Activated naive CD8-positive, alpha-beta T cell treated with anti-CD3 and anti-CD28 coated beads, Interleukin-2, amount 50 U/mL, for 16 hours (primary cell): ENCODE results near the gene FAM204A.
A peak's percentile ranks its signal among the peaks of the same experiment; 100 is the strongest.

ENCODE experiments used
- DNase-seq: peaks from one replicate; pipeline ENCODE4 v3.0.0-alpha.2; 2020; ENCODE audit warnings: low read depth, low spot score

FAM204A gene

GRCh38 chr10:118341791-118342637 is at the start of gene FAM204A:
FAM204A (minus strand) TSS chr10:118342324; CDS start chr10:118336415, 5,909 bp downstream.
- peak; percentile 88 for DNase-seq

DNA sequence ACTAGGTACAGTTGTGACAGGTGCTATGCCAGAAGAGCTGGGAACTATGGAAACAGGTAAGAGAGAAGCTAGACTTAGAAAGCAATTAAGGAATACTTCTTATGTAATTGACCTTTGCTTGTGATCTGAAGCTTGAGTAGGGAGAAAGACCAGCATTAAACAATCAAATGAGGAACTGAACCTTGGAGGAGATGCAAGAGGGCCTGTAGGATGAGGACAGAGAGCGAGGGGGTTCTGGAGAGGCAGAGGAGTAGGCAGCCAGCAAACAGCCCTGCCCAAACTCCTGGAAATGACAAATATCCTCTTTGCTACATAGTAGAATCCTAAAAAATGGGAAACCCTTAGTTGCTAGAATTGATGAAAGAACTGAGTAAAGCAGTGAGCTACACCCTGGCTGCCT is 41.6 kb upstream of the FAM204A start:
- no peak for DNase-seq

GRCh38 chr10:118383063-118383689 is 41.1 kb upstream of the FAM204A start:
- no peak for DNase-seq

DNA sequence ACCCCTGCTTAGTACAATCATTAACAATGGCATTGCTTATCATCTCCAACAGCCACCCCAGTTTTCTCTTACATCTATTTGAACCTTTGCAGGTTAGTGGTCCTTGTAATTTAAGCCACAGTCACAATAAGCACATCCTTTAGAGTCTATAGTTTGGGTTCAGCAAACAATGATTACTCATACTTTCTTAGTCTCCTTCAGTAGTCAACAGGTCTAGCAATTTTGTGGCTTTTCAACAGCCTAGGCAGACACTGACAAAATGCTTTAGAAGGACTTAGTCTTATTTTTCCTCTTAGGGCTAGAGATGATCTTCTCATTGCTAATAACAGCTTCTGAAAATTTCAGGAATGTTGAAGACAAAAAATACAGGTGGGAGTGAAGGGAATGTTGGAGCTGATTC is 32.3 kb upstream of the FAM204A start:
- DNase-seq, result no peak

- no peak for DNase-seq
Observed at GRCh38 chr10:118373786-118374185, 31.7 kb upstream of the FAM204A start.

DNA sequence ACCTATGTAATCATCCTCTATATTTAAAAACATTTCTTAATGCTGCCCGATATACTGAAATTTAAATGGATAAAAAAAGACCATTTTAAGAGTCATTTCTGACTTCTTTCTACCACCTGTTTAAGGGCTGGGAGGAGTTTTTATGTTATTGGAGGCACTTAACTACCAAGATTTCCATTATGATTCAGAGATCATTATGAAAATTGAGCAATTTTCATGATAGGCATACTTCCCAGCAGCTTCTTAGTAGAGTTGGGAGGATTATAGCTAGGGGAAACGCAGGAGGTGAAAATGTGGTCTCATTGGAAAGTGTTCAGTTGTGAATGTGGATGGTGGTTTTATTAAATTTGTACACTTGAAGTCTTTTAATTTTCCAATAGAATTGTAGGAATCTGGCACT is 28.4 kb upstream of the FAM204A start:
- DNase-seq, result no peak

- DNase-seq, result no peak
Observed at GRCh38 chr10:118369641-118370205, 27.6 kb upstream of the FAM204A start.

DNA sequence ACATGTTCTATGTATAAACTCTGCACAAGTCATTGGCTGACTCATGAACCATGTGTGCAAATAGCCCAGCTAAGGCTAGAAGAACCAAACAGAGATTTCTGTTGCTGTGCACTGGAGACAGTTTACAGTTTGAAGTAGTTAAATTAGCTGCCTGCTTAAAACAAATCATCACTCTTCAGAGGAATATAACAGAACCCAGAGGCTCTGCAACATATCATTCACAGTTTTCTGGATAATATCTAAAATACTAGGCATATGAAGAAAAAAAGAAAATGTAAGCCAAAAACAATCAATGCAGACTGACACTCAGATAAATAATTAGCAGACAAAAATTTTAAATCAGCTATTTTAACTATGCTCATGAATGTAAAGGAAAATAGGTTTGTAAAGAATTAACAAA is 23.6 kb upstream of the FAM204A start:
- DNase-seq, result no peak

DNA sequence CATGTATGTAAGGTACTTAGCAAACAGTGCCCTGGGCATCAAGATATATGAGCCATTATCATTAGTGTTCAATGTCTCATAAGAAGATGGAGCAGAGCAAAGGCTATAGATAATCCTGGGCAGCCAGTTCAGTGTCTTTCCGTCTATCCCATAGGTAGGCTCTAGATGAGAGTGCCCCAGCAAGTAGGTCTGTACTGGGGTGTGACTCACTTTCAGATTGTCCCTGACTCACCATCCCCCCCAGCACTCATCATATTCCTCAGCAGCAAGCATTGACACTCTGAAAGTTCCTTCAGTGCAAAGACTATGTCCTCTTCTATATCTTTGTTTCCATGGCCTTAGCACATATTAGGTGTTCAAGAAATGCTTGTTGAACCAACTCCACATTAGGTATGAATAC is 20.0 kb upstream of the FAM204A start:
- no peak for DNase-seq

- no peak for DNase-seq
Observed at GRCh38 chr10:118358327-118358726, 16.2 kb upstream of the FAM204A start.

GRCh38 chr10:118357841-118358240 is 15.7 kb upstream of the FAM204A start:
- no peak for DNase-seq

DNA sequence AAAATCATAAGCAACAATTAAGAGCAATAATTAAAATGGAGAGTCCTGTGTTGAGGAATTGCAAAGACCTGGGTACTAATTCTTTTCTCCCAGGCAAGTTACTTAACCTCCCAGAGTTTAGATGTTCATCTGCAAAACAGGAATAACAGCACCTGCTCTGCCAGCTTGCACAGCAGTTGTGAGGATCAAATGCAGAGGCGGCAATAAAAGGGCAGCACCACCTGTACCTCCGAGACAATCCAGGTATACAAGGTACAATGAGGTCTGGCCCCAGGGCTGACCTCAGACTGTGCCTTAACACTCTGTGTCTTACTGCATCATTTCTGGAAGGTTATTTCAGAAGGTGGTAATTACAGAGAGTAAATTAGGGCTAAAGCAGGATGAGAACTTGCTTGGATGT is 14.5 kb upstream of the FAM204A start:
- no peak for DNase-seq

DNA sequence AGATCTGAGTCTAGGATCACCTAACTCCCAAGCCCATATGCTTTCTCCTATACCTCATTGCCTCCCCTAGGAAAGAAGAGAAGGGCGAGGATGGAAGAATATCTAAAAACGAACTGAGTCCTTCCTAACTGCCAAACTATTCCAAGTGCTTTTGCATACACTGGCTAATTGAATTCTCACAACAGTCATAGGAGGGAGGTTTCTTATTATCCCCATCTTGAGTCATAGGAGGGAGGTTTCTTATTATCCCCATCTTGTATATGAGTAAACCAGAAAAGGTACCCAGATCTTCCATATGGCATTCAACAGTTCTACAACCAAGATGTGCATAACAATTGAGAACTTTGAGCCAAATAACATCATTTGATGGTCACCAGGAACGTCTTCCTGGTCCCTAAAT is 13.1 kb upstream of the FAM204A start:
- no peak for DNase-seq

GRCh38 chr10:118349235-118349634 is 7.1 kb upstream of the FAM204A start:
- DNase-seq, result no peak

DNA sequence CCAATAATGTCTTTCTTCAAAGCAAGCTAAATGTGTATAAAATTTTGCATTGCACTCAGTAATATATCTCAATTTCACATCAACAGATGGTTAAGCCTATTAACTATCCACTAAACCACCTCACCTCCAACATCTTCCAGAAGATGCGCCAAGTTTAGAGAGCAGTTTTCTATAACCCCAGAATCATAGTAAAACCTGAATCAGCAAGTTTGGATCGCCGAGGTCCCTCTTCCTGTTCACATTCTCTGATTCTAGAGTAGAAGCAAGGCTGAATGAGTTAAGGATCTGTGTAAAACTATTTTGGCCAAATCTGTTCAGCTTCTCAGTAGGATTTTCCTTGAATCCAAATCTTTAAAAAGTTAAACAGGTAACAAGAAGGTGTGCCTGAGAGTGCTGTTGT is 1.4 kb upstream of the FAM204A start:
- DNase-seq, result no peak

GRCh38 chr10:118343115-118343514 is 991 bp upstream of the FAM204A start:
- DNase-seq, result no peak

DNA sequence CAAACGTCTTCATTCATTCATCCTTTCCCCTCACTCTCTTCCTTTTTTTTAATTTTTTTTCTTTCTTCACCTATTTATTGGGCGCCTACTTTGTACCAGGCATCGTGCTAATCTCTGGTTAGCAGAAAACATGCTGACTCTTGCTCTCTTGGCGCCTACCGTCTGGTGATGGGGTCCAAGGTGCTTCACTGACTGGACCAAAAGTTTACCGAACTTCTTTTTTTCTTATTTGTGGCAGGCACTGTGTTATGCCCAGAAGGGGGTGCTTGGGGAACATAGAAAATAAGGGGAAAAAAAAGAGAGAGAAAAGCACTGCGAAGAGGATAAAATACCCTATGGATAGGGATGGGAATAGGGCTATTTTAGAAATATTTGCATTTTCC is 505 bp upstream of the FAM204A start:
- DNase-seq, result no peak

DNA sequence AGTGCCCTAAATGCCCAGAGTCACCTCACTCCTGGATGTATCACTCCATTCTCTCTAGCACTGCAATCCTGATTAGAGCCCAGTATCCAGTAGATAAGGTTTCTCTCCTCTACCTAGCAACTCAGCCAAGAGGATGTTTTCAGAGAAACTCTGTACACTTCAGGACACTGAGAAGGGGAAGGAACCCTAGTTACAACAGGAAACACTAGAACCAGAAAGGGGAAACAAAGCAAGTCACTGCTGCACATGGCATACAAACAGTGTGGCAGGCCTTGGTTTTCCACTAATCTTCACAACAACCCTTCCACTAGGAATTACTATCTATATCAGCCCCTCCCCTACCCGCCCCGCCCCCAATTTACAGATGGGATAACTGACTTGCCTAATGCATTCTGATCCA is 1.6 kb downstream of the FAM204A start:
- no peak for DNase-seq

- no peak for DNase-seq
Observed at GRCh38 chr10:118339111-118339510, 3.0 kb downstream of the FAM204A start.

DNA sequence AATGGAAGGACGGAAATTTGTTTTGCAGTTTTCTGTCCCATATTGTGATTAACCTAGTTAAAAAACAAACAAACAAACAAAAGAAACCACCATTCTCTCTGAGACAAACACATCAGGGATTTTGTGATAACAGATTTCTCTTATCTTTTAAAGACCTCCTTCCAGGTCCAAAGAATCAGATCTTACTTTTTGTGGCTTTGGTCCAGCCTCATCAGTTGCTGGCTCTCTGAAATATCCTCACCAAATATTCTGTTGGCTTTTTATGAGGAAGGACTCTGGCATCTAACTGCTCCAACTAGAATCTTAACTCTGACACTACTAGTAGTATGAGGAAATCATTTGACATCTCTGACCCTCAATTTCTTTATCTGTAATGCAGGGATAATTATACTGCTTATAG is 4.8 kb downstream of the FAM204A start:
- DNase-seq, result no peak

GRCh38 chr10:118333871-118334270 is 8.3 kb downstream of the FAM204A start:
- DNase-seq, result no peak

GRCh38 chr10:118332948-118333710 is 9.0 kb downstream of the FAM204A start:
- no peak for DNase-seq
